Measurements from ENCODE around the gene SERPINB3.
A peak's percentile ranks its signal among the peaks of the same experiment; 100 is the strongest.

The SERPINB3 gene

GRCh38 chr18:63683152-63683551 lies 21.5 kb upstream of the SERPINB3 start:
- POLR2A ChIA-PET, result no interaction called here
- TF ChIP-seq NFRKB (IDR thresholded peaks at IDR 0.05), result no peak
- TF ChIP-seq FOXM1 (IDR thresholded peaks at IDR 0.05; ENCODE audit: borderline replicate concordance), result no peak
- no peak for TF ChIP-seq ELF4 (IDR thresholded peaks at IDR 0.05)
- TF ChIP-seq ARNT (IDR thresholded peaks at IDR 0.05), result no peak
- TF ChIP-seq HDGF (IDR thresholded peaks at IDR 0.05; ENCODE audit: borderline replicate concordance), result no peak
- no peak for TF ChIP-seq FOXK2 (IDR thresholded peaks at IDR 0.05)
- no peak for TF ChIP-seq SUZ12 (IDR thresholded peaks at IDR 0.05)
- no peak for TF ChIP-seq CTBP1 (IDR thresholded peaks at IDR 0.05; ENCODE audit: borderline replicate concordance)
- DNase-seq (ENCODE audit: extremely low spot score), result no peak
- CTCF ChIA-PET, result no interaction called here

DNA sequence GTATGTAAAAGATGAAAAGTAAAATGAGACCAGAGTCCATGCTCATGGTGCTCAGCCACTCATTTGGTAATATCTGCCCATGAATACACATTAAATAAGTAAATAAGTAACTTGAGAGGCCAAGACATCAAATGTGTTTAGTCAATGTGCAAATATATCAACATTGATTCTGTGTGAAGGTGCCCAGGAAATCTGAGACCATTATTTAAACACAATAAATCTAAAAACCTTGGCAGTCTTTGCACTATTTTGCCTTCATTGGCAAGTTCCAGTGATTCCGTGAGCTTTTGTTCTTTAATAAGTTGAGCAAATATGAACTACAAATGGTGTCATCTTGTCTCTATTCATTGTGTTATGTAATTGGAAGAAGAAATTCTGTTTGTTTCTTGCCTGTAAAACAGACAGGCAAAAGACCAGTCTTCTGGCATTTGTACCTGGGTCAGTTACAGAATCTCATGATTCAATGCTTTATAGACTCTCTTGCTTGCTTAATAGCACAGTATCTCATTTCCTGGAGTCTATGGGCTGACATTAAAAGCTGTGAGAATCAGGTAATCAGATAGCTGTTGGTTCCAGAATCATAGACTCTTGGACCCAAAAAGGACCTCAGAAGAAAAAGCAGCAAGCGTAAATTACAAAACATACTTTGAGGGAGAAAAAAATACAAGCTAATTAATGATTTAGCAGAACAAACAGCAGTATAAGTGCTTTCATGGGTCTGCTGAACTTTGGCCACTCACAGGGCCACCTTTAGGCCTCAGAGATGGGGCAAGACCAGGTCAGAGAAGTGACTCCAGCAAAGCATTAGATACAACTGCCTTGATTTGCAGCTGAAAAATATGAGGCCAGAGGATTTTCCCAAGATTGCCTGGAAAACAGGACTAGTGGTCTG lies 20.0 kb upstream of the SERPINB3 start:
- POLR2A ChIA-PET, result no interaction called here
- TF ChIP-seq NFRKB (IDR thresholded peaks at IDR 0.05) (no peak), ZNF384 (IDR thresholded peaks at IDR 0.05) (no peak), LEF1 (IDR thresholded peaks at IDR 0.05; ENCODE audit: borderline replicate concordance) (no peak), L3MBTL2 (conservative IDR thresholded peaks at IDR 0.05) (no peak), HDGF (IDR thresholded peaks at IDR 0.05; ENCODE audit: borderline replicate concordance) (no peak), FOXA1 (IDR thresholded peaks at IDR 0.05) (no peak), SP1 (IDR thresholded peaks at IDR 0.05) (no peak), ELF4 (IDR thresholded peaks at IDR 0.05) (no peak), FOXK2 (IDR thresholded peaks at IDR 0.05) (no peak), CTBP1 (IDR thresholded peaks at IDR 0.05; ENCODE audit: borderline replicate concordance) (no peak), FOXM1 (IDR thresholded peaks at IDR 0.05; ENCODE audit: borderline replicate concordance) (no peak), SUZ12 (IDR thresholded peaks at IDR 0.05) (no peak), BHLHE40 (IDR thresholded peaks at IDR 0.05; ENCODE audit: borderline replicate concordance) (no peak)
- TF ChIP-seq, protein P1, sequence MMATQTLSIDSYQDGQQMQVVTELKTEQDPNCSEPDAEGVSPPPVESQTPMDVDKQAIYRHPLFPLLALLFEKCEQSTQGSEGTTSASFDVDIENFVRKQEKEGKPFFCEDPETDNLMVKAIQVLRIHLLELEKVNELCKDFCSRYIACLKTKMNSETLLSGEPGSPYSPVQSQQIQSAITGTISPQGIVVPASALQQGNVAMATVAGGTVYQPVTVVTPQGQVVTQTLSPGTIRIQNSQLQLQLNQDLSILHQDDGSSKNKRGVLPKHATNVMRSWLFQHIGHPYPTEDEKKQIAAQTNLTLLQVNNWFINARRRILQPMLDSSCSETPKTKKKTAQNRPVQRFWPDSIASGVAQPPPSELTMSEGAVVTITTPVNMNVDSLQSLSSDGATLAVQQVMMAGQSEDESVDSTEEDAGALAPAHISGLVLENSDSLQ (IDR thresholded peaks at IDR 0.05), result no peak
- CTCF ChIA-PET, result no interaction called here
- no peak for DNase-seq (ENCODE audit: extremely low spot score)

DNA sequence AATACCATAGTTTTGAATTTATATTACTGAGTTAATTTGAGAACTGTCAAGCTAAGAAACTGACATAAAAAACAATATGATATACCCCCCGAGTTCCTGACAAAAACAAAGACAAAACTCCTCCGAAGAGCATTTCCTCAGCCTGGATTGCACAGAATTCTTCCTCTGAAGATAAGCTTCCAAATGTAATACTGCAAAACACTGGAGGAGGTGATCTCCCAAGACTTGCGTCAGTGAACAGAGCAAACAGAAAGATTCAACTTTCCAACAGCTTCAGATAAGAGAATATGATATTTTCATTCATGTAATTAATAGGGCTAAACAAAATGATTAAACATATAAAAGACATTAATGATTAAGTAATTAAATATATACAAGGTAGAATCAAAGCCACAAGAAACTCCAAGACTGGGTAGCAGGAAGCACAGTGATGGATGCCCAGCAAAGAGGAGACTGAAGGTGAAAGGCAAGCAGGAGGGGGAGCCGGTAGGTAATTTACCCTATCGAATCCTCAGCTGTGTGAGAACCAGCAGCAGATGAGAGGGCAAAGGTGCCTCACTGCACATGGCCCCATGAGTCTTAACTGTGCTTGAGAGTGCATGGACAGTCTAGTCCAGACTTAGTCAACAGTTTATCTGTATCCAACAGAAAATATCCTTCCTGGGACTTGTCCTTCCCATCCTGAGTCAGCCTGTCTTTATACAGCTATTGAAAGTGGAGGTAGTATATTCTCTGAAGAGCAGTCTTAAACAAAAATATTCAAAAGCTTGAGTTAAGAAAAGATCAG lies 18.3 kb upstream of the SERPINB3 start:
- TF ChIP-seq NFRKB (IDR thresholded peaks at IDR 0.05), result no peak
- no peak for TF ChIP-seq FOXA1 (IDR thresholded peaks at IDR 0.05)
- TF ChIP-seq HDGF (IDR thresholded peaks at IDR 0.05; ENCODE audit: borderline replicate concordance), result no peak
- TF ChIP-seq TARDBP (IDR thresholded peaks at IDR 0.05), result no peak
- no peak for TF ChIP-seq ELF4 (IDR thresholded peaks at IDR 0.05)
- no peak for TF ChIP-seq CTBP1 (IDR thresholded peaks at IDR 0.05; ENCODE audit: borderline replicate concordance)
- TF ChIP-seq L3MBTL2 (conservative IDR thresholded peaks at IDR 0.05), result no peak
- no peak for TF ChIP-seq LEF1 (IDR thresholded peaks at IDR 0.05; ENCODE audit: borderline replicate concordance)
- no peak for TF ChIP-seq FOXK2 (IDR thresholded peaks at IDR 0.05)
- TF ChIP-seq, protein P1 (IDR thresholded peaks at IDR 0.05), result no peak
- TF ChIP-seq BHLHE40 (IDR thresholded peaks at IDR 0.05; ENCODE audit: borderline replicate concordance), result no peak
- TF ChIP-seq ARNT (IDR thresholded peaks at IDR 0.05), result no peak
- no peak for TF ChIP-seq ZNF384 (IDR thresholded peaks at IDR 0.05)
- no peak for TF ChIP-seq SUZ12 (IDR thresholded peaks at IDR 0.05)
- no peak for TF ChIP-seq SP1 (IDR thresholded peaks at IDR 0.05)
- no peak for TF ChIP-seq FOXM1 (IDR thresholded peaks at IDR 0.05; ENCODE audit: borderline replicate concordance)
- ChIA-PET CTCF (no interaction called here), POLR2A (no interaction called here)
- DNase-seq (ENCODE audit: extremely low spot score), result no peak

DNA sequence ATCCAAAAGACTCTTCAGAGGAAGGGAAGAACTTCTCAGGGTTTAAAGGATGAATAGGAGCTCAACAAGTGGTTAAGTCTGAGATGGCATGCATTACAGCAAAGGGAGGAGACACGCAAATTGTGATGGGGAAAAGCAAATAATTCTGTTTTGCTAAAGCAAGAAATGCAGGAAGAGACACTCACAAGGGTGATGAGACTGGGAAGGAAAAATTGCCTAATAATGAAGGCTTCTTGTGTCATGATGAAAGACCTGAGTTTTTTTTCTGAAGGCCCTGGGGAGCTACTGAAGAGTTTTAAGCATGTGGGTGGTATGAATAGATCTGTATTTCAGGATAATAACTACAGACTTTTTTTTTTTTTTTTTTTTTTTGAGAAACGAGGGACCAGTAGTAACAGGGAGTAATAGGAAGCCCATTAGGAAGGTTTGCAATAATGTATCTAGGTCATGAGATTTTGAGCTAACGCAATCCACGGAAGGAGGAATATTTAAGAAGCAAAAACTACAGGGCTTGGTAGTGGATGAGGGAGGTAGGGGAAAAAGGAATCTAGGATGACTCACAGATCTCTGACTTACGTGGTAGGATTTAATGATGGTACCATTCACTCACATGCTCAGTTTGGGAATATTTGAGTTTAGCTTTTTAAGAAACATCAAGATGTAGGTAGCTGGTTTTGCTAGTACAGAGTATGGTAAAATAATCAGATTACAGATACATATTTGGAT lies 16.0 kb upstream of the SERPINB3 start:
- ChIA-PET CTCF (no interaction called here), POLR2A (no interaction called here)
- TF ChIP-seq, protein P1 (IDR thresholded peaks at IDR 0.05), result no peak
- no peak for TF ChIP-seq TARDBP (IDR thresholded peaks at IDR 0.05)
- no peak for TF ChIP-seq FOXA1 (IDR thresholded peaks at IDR 0.05)
- TF ChIP-seq NFRKB (IDR thresholded peaks at IDR 0.05), result no peak
- no peak for TF ChIP-seq BHLHE40 (IDR thresholded peaks at IDR 0.05; ENCODE audit: borderline replicate concordance)
- no peak for TF ChIP-seq SUZ12 (IDR thresholded peaks at IDR 0.05)
- TF ChIP-seq FOXM1 (IDR thresholded peaks at IDR 0.05; ENCODE audit: borderline replicate concordance), result no peak
- DNase-seq (ENCODE audit: extremely low spot score), result no peak

DNA sequence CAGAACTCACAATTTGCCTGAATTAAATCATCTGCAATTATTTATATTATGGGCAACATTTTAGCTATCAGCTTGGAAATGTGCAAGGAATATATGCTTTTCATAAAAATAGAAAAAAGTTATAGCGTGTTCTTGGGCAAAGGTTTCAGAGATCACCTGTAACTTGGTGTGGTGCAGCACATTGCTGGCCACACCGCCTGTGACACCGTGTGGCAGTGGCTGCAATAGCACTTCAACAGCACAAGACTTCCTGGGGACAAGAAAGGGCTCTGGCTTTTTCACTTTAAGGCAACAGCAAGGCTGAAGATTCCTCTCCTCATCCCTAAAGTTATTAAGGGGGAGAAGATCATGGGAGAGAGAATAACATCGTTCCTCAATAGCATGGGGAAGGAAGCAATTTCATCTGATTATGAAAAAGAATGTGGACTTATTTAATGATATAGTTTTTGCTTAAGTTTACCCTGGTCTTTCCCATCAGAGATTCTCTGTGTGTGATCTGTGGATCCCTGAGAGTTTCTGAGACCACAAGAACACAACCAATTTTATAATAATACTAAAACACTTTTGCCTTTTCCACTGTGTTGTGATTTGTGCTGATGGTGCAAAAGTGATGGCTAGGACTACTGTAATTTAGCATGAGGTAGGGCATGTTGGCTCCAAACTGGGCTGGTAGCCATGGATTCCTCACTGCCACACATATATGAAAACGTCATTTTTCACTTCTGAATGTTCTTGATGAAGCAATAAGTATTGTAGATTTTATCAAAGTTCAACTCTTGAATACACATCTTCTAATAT lies 15.0 kb upstream of the SERPINB3 start:
- POLR2A ChIA-PET, result no interaction called here

More for the DNA sequence above, 15.0 kb upstream of the SERPINB3 start:
- peak; percentile 8 for DNase-seq (ENCODE audit: extremely low spot score)
- CTCF ChIA-PET, result no interaction called here
- no peak for TF ChIP-seq NFRKB (IDR thresholded peaks at IDR 0.05)
- TF ChIP-seq BHLHE40 (IDR thresholded peaks at IDR 0.05; ENCODE audit: borderline replicate concordance), result no peak
- TF ChIP-seq FOXM1 (IDR thresholded peaks at IDR 0.05; ENCODE audit: borderline replicate concordance), result no peak
- TF ChIP-seq HDGF (IDR thresholded peaks at IDR 0.05; ENCODE audit: borderline replicate concordance), result no peak
- TF ChIP-seq, protein P1 (IDR thresholded peaks at IDR 0.05), result no peak
- no peak for TF ChIP-seq ELF4 (IDR thresholded peaks at IDR 0.05)
- no peak for TF ChIP-seq ARNT (IDR thresholded peaks at IDR 0.05)
- TF ChIP-seq ZNF384 (IDR thresholded peaks at IDR 0.05), result no peak
- no peak for TF ChIP-seq FOXK2 (IDR thresholded peaks at IDR 0.05)
- TF ChIP-seq L3MBTL2 (conservative IDR thresholded peaks at IDR 0.05), result no peak
- no peak for TF ChIP-seq LEF1 (IDR thresholded peaks at IDR 0.05; ENCODE audit: borderline replicate concordance)

Data from HEK293T (cell line).